ENCODE results near the gene BAHCC1.
"Not testable (repeated sequence)": the region's sequence is repeated elsewhere in the genome, so short reads cannot be mapped to it uniquely, and the experiment has no call there.

The BAHCC1 gene

DNA sequence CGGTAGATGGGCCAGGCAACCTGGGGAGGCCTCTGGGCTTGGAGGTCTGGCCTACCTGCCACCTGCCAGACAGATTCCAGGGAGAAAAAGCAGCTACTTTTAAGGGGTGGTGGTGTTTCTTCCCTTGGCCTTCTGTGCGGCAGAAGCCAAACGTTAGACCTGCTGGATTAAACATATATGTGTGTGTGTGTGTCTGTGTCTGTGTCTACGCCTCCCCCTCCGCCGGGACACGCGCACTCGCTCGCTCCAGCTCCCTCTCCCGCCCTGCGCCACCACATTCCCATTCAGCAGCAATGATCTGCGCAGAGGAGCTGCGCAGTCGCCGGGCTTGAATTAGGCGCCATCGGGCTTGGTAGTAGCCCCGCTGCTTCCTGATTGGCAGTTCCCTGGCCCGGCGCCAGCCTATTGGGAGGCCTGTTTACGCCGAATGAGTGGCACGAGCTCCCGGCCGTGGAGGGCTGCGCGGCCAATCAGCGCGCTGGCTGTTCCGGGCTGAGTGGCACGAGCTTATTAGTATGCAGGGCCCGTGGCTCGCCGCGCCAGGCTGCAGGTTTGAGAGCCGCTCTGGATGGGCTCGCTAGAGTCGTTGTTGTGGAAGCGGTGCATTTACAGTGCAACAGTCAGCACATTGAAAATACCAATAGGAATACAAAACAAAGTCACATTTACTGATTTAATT, at the start of gene BAHCC1:
BAHCC1 (plus strand) TSS at position 537 of the 679 bp plus-strand sequence. CDS start 4,283 bp downstream, outside the sequence.
- Histone ChIP-seq H3K4me1 (ENCODE audit: insufficient read depth, low read length) (peaks cover 9% of the 10 kb centered on the region), H3K4me3 (ENCODE audit: low read length) (peak within 1 kb of the TSS; percentile 70), H3K27me3 (ENCODE audit: insufficient read depth, low read length) (peaks cover 73% of the 10 kb centered on the region), H3K36me3 (ENCODE audit: insufficient read depth, low read depth, low read length) (no peaks in the 10 kb centered on the region), H3K9ac (ENCODE audit: low read depth, low read length) (peak within 1 kb of the TSS; percentile 85; the same call in 1 of the 2 replicates), H3K9me3 (ENCODE audit: insufficient read depth, low read depth, low read length) (peaks cover 9% of the 10 kb centered on the region; the same call in 1 of the 2 replicates), H3K27ac (ENCODE audit: low read length) (no peak within 1 kb of the TSS)

GRCh38 chr17:81346090-81346907, 49.0 kb upstream of the BAHCC1 start:
- H3K4me3 ChIP-seq (ENCODE audit: low read length): peak overlapping the region; percentile 76
- no peaks in the 10 kb centered on the region; the same call in 1 of the 2 replicates for H3K4me1 ChIP-seq (ENCODE audit: insufficient read depth, low read length)
- H3K9ac ChIP-seq (ENCODE audit: low read depth, low read length): peak overlapping the region; percentile 70; the same call in 1 of the 2 replicates
- peaks cover 80% of the 10 kb centered on the region for H3K27me3 ChIP-seq (ENCODE audit: insufficient read depth, low read length)
- no peaks in the 10 kb centered on the region for H3K36me3 ChIP-seq (ENCODE audit: insufficient read depth, low read depth, low read length)
- H3K27ac ChIP-seq (ENCODE audit: low read length): no peak overlapping the region
- H3K9me3 ChIP-seq (ENCODE audit: insufficient read depth, low read depth, low read length): no peaks in the 10 kb centered on the region; the same call in 1 of the 2 replicates

GRCh38 chr17:81346908-81347349, 48.3 kb upstream of the BAHCC1 start:
- H3K9me3 ChIP-seq (ENCODE audit: insufficient read depth, low read depth, low read length): no peaks in the 10 kb centered on the region; the same call in 1 of the 2 replicates
- H3K4me3 ChIP-seq (ENCODE audit: low read length): peak overlapping the region; percentile 76
- peaks cover 74% of the 10 kb centered on the region for H3K27me3 ChIP-seq (ENCODE audit: insufficient read depth, low read length)
- no peak overlapping the region for H3K27ac ChIP-seq (ENCODE audit: low read length)
- H3K4me1 ChIP-seq (ENCODE audit: insufficient read depth, low read length): no peaks in the 10 kb centered on the region; the same call in 1 of the 2 replicates
- H3K36me3 ChIP-seq (ENCODE audit: insufficient read depth, low read depth, low read length): no peaks in the 10 kb centered on the region
- H3K9ac ChIP-seq (ENCODE audit: low read depth, low read length): peak overlapping the region; percentile 70; the same call in 1 of the 2 replicates

DNA sequence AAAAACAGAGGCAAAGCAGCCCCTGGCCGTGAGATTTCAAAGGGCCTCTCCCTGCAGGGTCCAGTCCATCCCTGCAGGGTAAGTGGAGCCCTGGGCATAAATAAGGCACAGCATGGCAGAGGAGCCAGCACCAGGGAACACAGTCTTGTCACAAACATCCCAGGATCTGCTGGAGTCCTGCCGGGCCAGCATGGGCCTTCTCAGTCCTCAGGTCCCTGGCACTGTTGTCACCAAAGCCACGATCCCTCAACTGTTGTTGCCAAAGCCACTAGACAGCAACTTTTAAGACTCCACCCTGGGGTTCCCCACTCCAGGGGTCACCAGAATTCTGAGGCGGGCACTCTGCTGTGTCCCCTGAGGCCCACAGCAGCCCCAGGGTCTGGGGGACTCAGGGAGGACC, 47.8 kb upstream of the BAHCC1 start:
- Histone ChIP-seq H3K27me3 (ENCODE audit: insufficient read depth, low read length) (peaks cover 69% of the 10 kb centered on the region), H3K9ac (ENCODE audit: low read depth, low read length) (no peak overlapping the region), H3K4me3 (ENCODE audit: low read length) (no peak overlapping the region), H3K27ac (ENCODE audit: low read length) (no peak overlapping the region), H3K36me3 (ENCODE audit: insufficient read depth, low read depth, low read length) (no peaks in the 10 kb centered on the region), H3K4me1 (ENCODE audit: insufficient read depth, low read length) (no peaks in the 10 kb centered on the region; the same call in 1 of the 2 replicates), H3K9me3 (ENCODE audit: insufficient read depth, low read depth, low read length) (no peaks in the 10 kb centered on the region; the same call in 1 of the 2 replicates)

GRCh38 chr17:81348097-81349055, 46.9 kb upstream of the BAHCC1 start:
- Histone ChIP-seq H3K27me3 (ENCODE audit: insufficient read depth, low read length) (peaks cover 60% of the 10 kb centered on the region), H3K4me1 (ENCODE audit: insufficient read depth, low read length) (no peaks in the 10 kb centered on the region; the same call in 1 of the 2 replicates), H3K36me3 (ENCODE audit: insufficient read depth, low read depth, low read length) (no peaks in the 10 kb centered on the region), H3K9ac (ENCODE audit: low read depth, low read length) (no peak overlapping the region), H3K4me3 (ENCODE audit: low read length) (no peak overlapping the region), H3K9me3 (ENCODE audit: insufficient read depth, low read depth, low read length) (no peaks in the 10 kb centered on the region; the same call in 1 of the 2 replicates), H3K27ac (ENCODE audit: low read length) (no peak overlapping the region)

DNA sequence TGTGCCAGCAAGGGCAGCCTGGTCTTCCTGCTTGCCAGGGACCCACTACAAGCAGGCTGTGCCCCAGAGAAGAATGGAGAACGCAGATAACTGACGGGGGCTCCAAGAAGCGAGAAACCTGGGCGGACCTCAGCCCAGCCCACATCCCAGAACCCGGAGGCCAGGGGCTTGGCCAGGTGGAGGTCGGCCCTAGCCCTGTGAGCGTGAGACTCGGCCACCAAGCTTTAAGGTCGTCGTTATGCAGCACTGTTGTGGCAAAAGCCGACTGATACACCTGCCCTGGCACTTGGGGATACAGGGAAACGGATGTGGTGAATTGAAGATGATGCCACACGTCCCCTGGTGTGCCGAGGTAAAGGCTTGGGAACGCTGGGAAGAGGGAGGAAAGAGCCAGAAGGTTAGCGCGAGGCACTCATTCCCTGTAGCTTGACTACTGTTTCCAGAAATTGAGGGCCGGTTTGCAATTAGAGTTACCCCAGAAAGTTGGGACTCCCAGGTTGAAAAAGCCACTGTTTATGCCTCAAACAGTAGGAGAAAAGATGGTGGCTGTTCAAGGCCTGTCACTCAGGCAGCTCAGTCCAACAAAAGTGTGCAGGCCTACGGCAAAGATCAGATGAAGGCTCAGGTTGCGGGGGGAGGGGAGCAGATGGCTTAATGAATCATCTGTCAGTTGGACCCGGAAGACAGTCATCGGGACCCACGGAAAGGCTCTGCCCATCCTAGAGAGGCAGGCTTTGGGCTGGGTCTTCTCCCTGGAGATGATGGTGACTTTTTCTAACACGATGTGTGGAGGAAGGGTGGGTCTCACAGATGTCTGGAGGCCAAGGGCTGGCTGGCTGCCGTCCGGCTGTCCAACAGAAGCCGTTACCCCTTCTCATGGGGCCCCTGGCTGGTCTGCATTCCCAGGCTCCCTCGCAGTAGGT, 45.6 kb upstream of the BAHCC1 start:
- peaks cover 47% of the 10 kb centered on the region for H3K27me3 ChIP-seq (ENCODE audit: insufficient read depth, low read length)
- H3K36me3 ChIP-seq (ENCODE audit: insufficient read depth, low read depth, low read length): no peaks in the 10 kb centered on the region
- H3K9ac ChIP-seq (ENCODE audit: low read depth, low read length): no peak overlapping the region
- H3K4me3 ChIP-seq (ENCODE audit: low read length): no peak overlapping the region
- H3K4me1 ChIP-seq (ENCODE audit: insufficient read depth, low read length): no peaks in the 10 kb centered on the region
- H3K9me3 ChIP-seq (ENCODE audit: insufficient read depth, low read depth, low read length): no peaks in the 10 kb centered on the region; the same call in 1 of the 2 replicates
- H3K27ac ChIP-seq (ENCODE audit: low read length): no peak overlapping the region

GRCh38 chr17:81350320-81350890, 44.9 kb upstream of the BAHCC1 start:
- Histone ChIP-seq H3K4me3 (ENCODE audit: low read length) (no peak overlapping the region), H3K4me1 (ENCODE audit: insufficient read depth, low read length) (no peaks in the 10 kb centered on the region), H3K27ac (ENCODE audit: low read length) (no peak overlapping the region), H3K36me3 (ENCODE audit: insufficient read depth, low read depth, low read length) (no peaks in the 10 kb centered on the region), H3K9ac (ENCODE audit: low read depth, low read length) (no peak overlapping the region), H3K27me3 (ENCODE audit: insufficient read depth, low read length) (peaks cover 39% of the 10 kb centered on the region), H3K9me3 (ENCODE audit: insufficient read depth, low read depth, low read length) (no peaks in the 10 kb centered on the region; the same call in 1 of the 2 replicates)

GRCh38 chr17:81351329-81352052, 43.8 kb upstream of the BAHCC1 start:
- H3K9ac ChIP-seq (ENCODE audit: low read depth, low read length); H3K9me3 ChIP-seq (ENCODE audit: insufficient read depth, low read depth, low read length); H3K36me3 ChIP-seq (ENCODE audit: insufficient read depth, low read depth, low read length); H3K4me3 ChIP-seq (ENCODE audit: low read length); H3K4me1 ChIP-seq (ENCODE audit: insufficient read depth, low read length); H3K27ac ChIP-seq (ENCODE audit: low read length): not testable (repeated sequence)
- peaks cover 36% of the 10 kb centered on the region for H3K27me3 ChIP-seq (ENCODE audit: insufficient read depth, low read length)

DNA sequence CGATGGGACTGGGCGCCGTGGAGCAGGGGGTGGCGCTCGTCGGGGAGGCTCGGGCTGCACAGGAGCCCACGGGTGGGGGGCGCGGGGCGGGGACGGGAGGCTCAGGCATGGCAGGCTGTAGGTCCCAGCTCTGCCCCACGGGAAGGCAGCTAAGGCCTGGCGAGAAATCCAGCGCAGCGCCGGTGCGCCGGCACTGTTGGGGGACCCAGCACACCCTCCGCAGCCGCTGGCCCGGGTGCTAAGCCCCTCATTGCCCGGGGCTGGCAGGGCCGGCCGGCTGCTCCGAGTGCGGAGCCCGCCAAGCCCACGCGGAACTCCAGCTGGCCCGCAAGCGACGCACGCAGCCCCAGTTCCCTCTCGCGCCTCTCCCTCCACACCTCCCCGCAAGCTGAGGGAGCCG, 43.2 kb upstream of the BAHCC1 start:
- H3K4me3 ChIP-seq (ENCODE audit: low read length); H3K27ac ChIP-seq (ENCODE audit: low read length); H3K9me3 ChIP-seq (ENCODE audit: insufficient read depth, low read depth, low read length); H3K4me1 ChIP-seq (ENCODE audit: insufficient read depth, low read length); H3K9ac ChIP-seq (ENCODE audit: low read depth, low read length); H3K36me3 ChIP-seq (ENCODE audit: insufficient read depth, low read depth, low read length): not testable (repeated sequence)
- peaks cover 30% of the 10 kb centered on the region for H3K27me3 ChIP-seq (ENCODE audit: insufficient read depth, low read length)

All from iPS-20b (cell line).